PC-3 (cell line): ENCODE results near the gene TNPO2. TPM values are rescaled to one million over a fixed set of nuclear protein-coding genes. Genes with fewer than 3 reads are reported as not detected.

Experiments used
- ATAC-seq: fragments of 200-7000 bp; cut with Tn5 transposase; 2 replicates; pipeline ENCODE4 v1.9.1; 2020; ENCODE audit warnings: mild to moderate bottlenecking, moderate library complexity
- BruUV-seq: library from RNA; stranded (reverse); fragments of 400-500 nt; replicated peaks from 2 replicates; lab custom pipeline; 2021; lab: Mats Ljungman, UMichigan
- CTCF ChIA-PET: fragments of 300-600 bp; sonication (Branson Sonifier 250); formaldehyde crosslinking; loops from one replicate; lab custom pipeline; 2022; ENCODE audit warnings: antibody characterized with exemption; lab: Charles Lee
- POLR2A ChIA-PET: fragments of 300-600 bp; sonication (Branson Sonifier 250); formaldehyde crosslinking; loops from one replicate; lab custom pipeline; 2022; ENCODE audit warnings: antibody characterized with exemption; ENCODE audit not compliant: unreplicated experiment; lab: Charles Lee
- DNase-seq: peaks from one replicate; pipeline ENCODE4 v3.0.0-alpha.2; 2015
- H2AFZ ChIP-seq: fragments of 300-600 bp; sonication (generic); 2 replicates; pipeline ENCODE4 v1.6.0; 2016; ENCODE audit warnings: antibody characterized with exemption, low read length
- H3F3A ChIP-seq: fragments of 300-600 bp; sonication (generic); one replicate; pipeline ENCODE4 v1.6.0; 2017; ENCODE audit warnings: antibody characterized with exemption, low read length, control low read depth, mild to moderate bottlenecking; ENCODE audit not compliant: unreplicated experiment
- H3K27ac ChIP-seq: fragments of 300-600 bp; sonication (generic); 2 replicates; pipeline ENCODE4 v1.5.1; 2016; ENCODE audit warnings: mild to moderate bottlenecking, low read length
- H3K27me3 ChIP-seq: fragments of 300-600 bp; sonication (generic); 2 replicates; pipeline ENCODE4 v1.6.1; 2016; ENCODE audit warnings: low read length, mixed read lengths
- H3K36me3 ChIP-seq: fragments of 300-600 bp; sonication (generic); 2 replicates; pipeline ENCODE4 v1.6.1; 2016; ENCODE audit warnings: low read depth, mixed run types, low read length, mixed read lengths
- H3K4me1 ChIP-seq: fragments of 300-600 bp; sonication (generic); 2 replicates; pipeline ENCODE4 v1.5.1; 2016; ENCODE audit warnings: low read length; ENCODE audit not compliant: insufficient read depth
- H3K4me2 ChIP-seq: fragments of 300-600 bp; sonication (generic); 2 replicates; pipeline ENCODE4 v1.6.0; 2016; ENCODE audit warnings: low read length
- H3K4me3 ChIP-seq: fragments of 300-600 bp; sonication (generic); 2 replicates; pipeline ENCODE4 v1.5.1; 2016; ENCODE audit warnings: mild to moderate bottlenecking, low read length, mixed read lengths
- H3K79me2 ChIP-seq: fragments of 300-600 bp; sonication (generic); 2 replicates; pipeline ENCODE4 v1.6.1; 2017; ENCODE audit warnings: low read length, mixed read lengths
- H3K9ac ChIP-seq: fragments of 300-600 bp; sonication (generic); 2 replicates; pipeline ENCODE4 v1.6.0; 2016; ENCODE audit warnings: mild to moderate bottlenecking, low read length
- H3K9me2 ChIP-seq: fragments of 300-600 bp; sonication (generic); replicated peaks from 2 replicates; pipeline ENCODE4 v1.6.1; 2016; ENCODE audit warnings: mixed run types, low read length, mixed read lengths
- H3K9me3 ChIP-seq: fragments of 300-600 bp; sonication (generic); 2 replicates; pipeline ENCODE4 v1.6.1; 2016; ENCODE audit warnings: low read length, mixed read lengths
- H4K20me1 ChIP-seq: fragments of 300-600 bp; sonication (generic); 2 replicates; pipeline ENCODE4 v1.6.1; 2016; ENCODE audit warnings: low read length, mixed read lengths
- EZH2 ChIP-seq: fragments of 300-600 bp; sonication (generic); IDR thresholded peaks from one replicate; pipeline ENCODE4 v1.6.1; 2017; ENCODE audit warnings: antibody characterized with exemption, mild to moderate bottlenecking, low read length; ENCODE audit not compliant: unreplicated experiment
- EZH2phosphoT487 ChIP-seq: fragments of 300-600 bp; sonication (generic); IDR thresholded peaks from 2 replicates; pipeline ENCODE4 v1.6.1; 2018; ENCODE audit warnings: mild to moderate bottlenecking, antibody characterized with exemption, low read length, borderline replicate concordance
- intact Hi-C: fragments of 100-400 bp; cut with micrococcal nuclease; formaldehyde crosslinking; loops from 2 replicates; pipeline ENCODE4 v1.9.0; 2023
- total RNA-seq: library from RNA; depleted of rRNA; stranded (reverse); fragments of >200 nt; gene quantifications from 2 replicates; pipeline ENCODE4 v1.2.3, GENCODE V29; 2014
- TF ChIP-seq, protein P1 (sequence below): fragments of 300-600 bp; sonication (generic); conservative IDR thresholded peaks from 2 replicates; pipeline ENCODE4 v1.5.1; 2017; ENCODE audit warnings: antibody characterized with exemption, low read depth, mild to moderate bottlenecking, low read length

The TNPO2 gene
- total RNA-seq, 1 experiment from 2014 or later, result 50.6 TPM

GRCh38 chr19:12733369-12734214 lies 9.9 kb upstream of the TNPO2 start:
- H3K9me2 ChIP-seq, result no peaks in the 10 kb centered on the region
- DNase-seq, result peak; percentile 53
- H3K9ac ChIP-seq, result peak overlapping the region; percentile 98
- peaks cover 67% of the 10 kb centered on the region for H3K79me2 ChIP-seq
- peaks cover 26% of the 10 kb centered on the region for H4K20me1 ChIP-seq
- TF ChIP-seq, protein P1, sequence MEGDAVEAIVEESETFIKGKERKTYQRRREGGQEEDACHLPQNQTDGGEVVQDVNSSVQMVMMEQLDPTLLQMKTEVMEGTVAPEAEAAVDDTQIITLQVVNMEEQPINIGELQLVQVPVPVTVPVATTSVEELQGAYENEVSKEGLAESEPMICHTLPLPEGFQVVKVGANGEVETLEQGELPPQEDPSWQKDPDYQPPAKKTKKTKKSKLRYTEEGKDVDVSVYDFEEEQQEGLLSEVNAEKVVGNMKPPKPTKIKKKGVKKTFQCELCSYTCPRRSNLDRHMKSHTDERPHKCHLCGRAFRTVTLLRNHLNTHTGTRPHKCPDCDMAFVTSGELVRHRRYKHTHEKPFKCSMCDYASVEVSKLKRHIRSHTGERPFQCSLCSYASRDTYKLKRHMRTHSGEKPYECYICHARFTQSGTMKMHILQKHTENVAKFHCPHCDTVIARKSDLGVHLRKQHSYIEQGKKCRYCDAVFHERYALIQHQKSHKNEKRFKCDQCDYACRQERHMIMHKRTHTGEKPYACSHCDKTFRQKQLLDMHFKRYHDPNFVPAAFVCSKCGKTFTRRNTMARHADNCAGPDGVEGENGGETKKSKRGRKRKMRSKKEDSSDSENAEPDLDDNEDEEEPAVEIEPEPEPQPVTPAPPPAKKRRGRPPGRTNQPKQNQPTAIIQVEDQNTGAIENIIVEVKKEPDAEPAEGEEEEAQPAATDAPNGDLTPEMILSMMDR, result peak; percentile 68
- no peak for TF ChIP-seq EZH2phosphoT487
- no peak for TF ChIP-seq EZH2
- CTCF ChIA-PET, result interaction anchor here (0.6 to 1.0 kb wide), 4 partner anchors 13 to 208 kb away, joined by 3 to 7 read pairs (median 4); no protein-coding TSS in a partner anchor
- H3K4me1 ChIP-seq, result peaks cover 27% of the 10 kb centered on the region
- H3K4me2 ChIP-seq, result peak overlapping the region; percentile 93
- H3F3A ChIP-seq, result no peaks in the 10 kb centered on the region
- peak overlapping the region; percentile 71 for H2AFZ ChIP-seq
- intact Hi-C loops, result loop anchor here (1.0 to 2.0 kb wide), 2 partner anchors 10 to 17 kb away; partner anchors contain the start of gene TNPO2
- ATAC-seq, result no peak
- no peaks in the 10 kb centered on the region for H3K27me3 ChIP-seq
- BruUV-seq, result TSS peak; percentile 33
- H3K36me3 ChIP-seq, result peaks cover 33% of the 10 kb centered on the region
- H3K9me3 ChIP-seq, result no peaks in the 10 kb centered on the region
- POLR2A ChIA-PET, result interaction anchor here (0.6 to 1.0 kb wide), 2 partner anchors 43 to 58 kb away, joined by 3 read pairs; partner anchors contain the start of gene JUNB
- H3K4me3 ChIP-seq, result peak overlapping the region; percentile 75
- H3K27ac ChIP-seq, result peak overlapping the region; percentile 69

DNA sequence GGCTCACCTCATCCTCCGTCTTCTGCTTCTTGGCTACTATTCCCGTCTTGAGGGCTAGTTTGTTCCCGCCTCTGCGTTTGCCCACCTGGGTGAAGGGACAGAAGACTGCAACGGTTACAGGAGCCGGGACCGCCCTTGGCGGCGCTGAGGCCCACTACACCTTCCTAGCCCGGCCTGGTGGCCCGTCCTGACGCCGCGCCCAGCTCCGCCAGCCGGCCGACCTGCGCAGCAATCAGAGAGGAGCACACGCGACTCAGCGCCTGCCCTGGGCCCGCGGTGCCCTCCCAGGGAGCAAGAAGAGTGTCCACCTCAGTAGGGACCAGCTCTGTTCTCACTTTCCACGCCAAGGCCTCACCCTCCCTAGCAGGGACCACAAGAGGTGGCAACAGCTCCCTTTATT lies 7.6 kb upstream of the TNPO2 start:
- H3K9ac ChIP-seq, result no peak overlapping the region
- BruUV-seq, result no TSS peak
- H3K27me3 ChIP-seq, result no peaks in the 10 kb centered on the region
- H3K79me2 ChIP-seq, result peaks cover 53% of the 10 kb centered on the region
- peaks cover 10% of the 10 kb centered on the region for H3F3A ChIP-seq
- H3K4me3 ChIP-seq, result no peak overlapping the region
- no peak overlapping the region for H2AFZ ChIP-seq
- H3K4me2 ChIP-seq, result no peak overlapping the region
- ATAC-seq, result no peak
- peaks cover 39% of the 10 kb centered on the region for H3K36me3 ChIP-seq
- TF ChIP-seq EZH2 (no peak), EZH2phosphoT487 (no peak)
- TF ChIP-seq, protein P1, result no peak
- intact Hi-C loops, result no loop called here
- H3K9me3 ChIP-seq, result no peaks in the 10 kb centered on the region
- peaks cover 17% of the 10 kb centered on the region for H3K4me1 ChIP-seq
- H3K9me2 ChIP-seq, result no peaks in the 10 kb centered on the region
- no peak overlapping the region for H3K27ac ChIP-seq
- H4K20me1 ChIP-seq, result peaks cover 26% of the 10 kb centered on the region
- DNase-seq, result no peak
- POLR2A ChIA-PET, result no interaction called here
- CTCF ChIA-PET, result no interaction called here

- intact Hi-C loops, result no loop called here
- no peaks in the 10 kb centered on the region for H3K9me2 ChIP-seq
- ChIA-PET POLR2A (no interaction called here), CTCF (no interaction called here)
- peaks cover 39% of the 10 kb centered on the region for H3K36me3 ChIP-seq
- H3K79me2 ChIP-seq, result peaks cover 53% of the 10 kb centered on the region
- BruUV-seq, result no TSS peak
- H4K20me1 ChIP-seq, result peaks cover 26% of the 10 kb centered on the region
- peaks cover 10% of the 10 kb centered on the region for H3F3A ChIP-seq
- no peak for ATAC-seq
- no peak overlapping the region for H3K9ac ChIP-seq
- TF ChIP-seq EZH2, result no peak
- no peak overlapping the region for H3K27ac ChIP-seq
- no peak overlapping the region for H3K4me2 ChIP-seq
- H3K9me3 ChIP-seq, result no peaks in the 10 kb centered on the region
- no peak for DNase-seq
- no peaks in the 10 kb centered on the region for H3K27me3 ChIP-seq
- no peak overlapping the region for H3K4me3 ChIP-seq
- H2AFZ ChIP-seq, result no peak overlapping the region
- peaks cover 14% of the 10 kb centered on the region for H3K4me1 ChIP-seq
These were observed 6.3 kb upstream of the TNPO2 start for GRCh38 chr19:12730064-12730463.
